Retinal pigment epithelial cell (primary cell): ENCODE results near the gene TMEM181.

ENCODE experiments used
- DNase-seq: peaks from one replicate; pipeline ENCODE4 v3.0.0-alpha.2; 2010; ENCODE audit warnings: low read depth
- H3K4me3 ChIP-seq: 2 replicates; pipeline ENCODE4 v1.5.1; 2011; ENCODE audit warnings: mild to moderate bottlenecking, low read length, control low read depth, moderate library complexity
- CTCF ChIP-seq: conservative IDR thresholded peaks from 2 replicates; pipeline ENCODE4 v1.5.1; 2011; ENCODE audit warnings: low read depth, low read length, control low read depth, inconsistent platforms

TMEM181 gene

GRCh38 chr6:158558415-158559306 is 1.2 kb upstream of the TMEM181 start:
- H3K4me3 ChIP-seq, result no peak overlapping the region
- no peak for TF ChIP-seq CTCF
- no peak for DNase-seq

GRCh38 chr6:158559338-158559894 is 475 bp upstream of the TMEM181 start:
- no peak for TF ChIP-seq CTCF
- no peak for DNase-seq
- H3K4me3 ChIP-seq, result peak overlapping the region; percentile 71

- no peak for DNase-seq
- H3K4me3 ChIP-seq, result peak overlapping the region; percentile 67
- TF ChIP-seq CTCF, result no peak
These were observed 987 bp downstream of the TMEM181 start for GRCh38 chr6:158560836-158561320.

GRCh38 chr6:158561321-158561884 is 1.5 kb downstream of the TMEM181 start:
- peak overlapping the region; percentile 67 for H3K4me3 ChIP-seq
- DNase-seq, result no peak
- no peak for TF ChIP-seq CTCF

- DNase-seq, result no peak
- peak overlapping the region; percentile 67 for H3K4me3 ChIP-seq
- no peak for TF ChIP-seq CTCF
These were observed 2.0 kb downstream of the TMEM181 start for GRCh38 chr6:158561938-158562337.

- no peak overlapping the region for H3K4me3 ChIP-seq
- no peak for TF ChIP-seq CTCF
- DNase-seq, result no peak
These were observed 4.6 kb downstream of the TMEM181 start for GRCh38 chr6:158564243-158565121.
